GM19023 (cell line): ENCODE results near the gene BBLN.
"Not testable (repeated sequence)": the region's sequence is repeated elsewhere in the genome, so short reads cannot be mapped to it uniquely, and the experiment has no call there.

Experiments
- ATAC-seq: cut with Tn5 transposase; IDR thresholded peaks from one replicate; pipeline ENCODE4 v1.9.1; 2021; ENCODE audit warnings: mild to moderate bottlenecking, moderate library complexity; ENCODE audit not compliant: unreplicated experiment

BBLN gene, protein sequence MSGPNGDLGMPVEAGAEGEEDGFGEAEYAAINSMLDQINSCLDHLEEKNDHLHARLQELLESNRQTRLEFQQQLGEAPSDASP

DNA sequence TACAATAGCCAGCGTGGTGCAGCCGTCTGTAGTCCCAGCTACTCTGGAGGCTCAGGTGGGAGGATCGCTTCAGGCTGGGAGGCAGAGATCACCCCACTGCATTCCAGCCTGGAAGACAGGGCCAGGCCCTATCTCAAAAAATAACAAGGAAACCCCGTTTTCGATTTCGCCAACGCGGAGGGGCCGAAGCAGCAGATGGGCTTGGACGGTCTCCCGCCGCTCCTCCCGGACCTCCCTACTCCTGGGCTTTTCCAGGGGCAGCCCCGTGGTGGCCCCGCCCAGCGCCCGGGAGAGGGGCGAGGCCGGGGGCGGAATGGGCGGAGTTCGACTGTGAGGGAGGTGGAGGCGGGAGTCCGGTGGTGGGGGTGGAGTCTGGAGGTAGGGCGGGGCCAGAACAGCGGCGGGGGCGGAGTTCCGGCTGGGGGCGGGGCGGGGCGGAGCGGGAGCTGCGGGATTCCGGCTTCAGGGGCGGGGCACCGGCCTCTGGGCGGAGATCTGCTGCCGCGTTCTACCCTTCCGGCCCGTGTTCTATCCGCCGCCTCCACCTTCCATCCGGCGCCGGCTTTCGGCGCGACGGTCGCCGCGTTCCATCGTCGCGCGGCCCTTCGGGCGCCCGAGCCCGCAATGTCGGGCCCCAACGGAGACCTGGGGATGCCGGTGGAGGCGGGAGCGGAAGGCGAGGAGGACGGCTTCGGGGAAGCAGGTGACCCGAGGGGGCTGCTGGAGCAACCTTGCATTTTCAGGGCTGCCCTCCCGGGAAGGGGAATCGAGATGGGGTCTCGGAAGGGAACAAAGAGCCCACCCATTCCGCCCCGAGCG is at the start of gene BBLN:
BBLN (plus strand) TSS at position 482 of the 819 bp plus-strand sequence; CDS start at position 625, 143 bp downstream.
- ATAC-seq: peak; percentile 87

DNA sequence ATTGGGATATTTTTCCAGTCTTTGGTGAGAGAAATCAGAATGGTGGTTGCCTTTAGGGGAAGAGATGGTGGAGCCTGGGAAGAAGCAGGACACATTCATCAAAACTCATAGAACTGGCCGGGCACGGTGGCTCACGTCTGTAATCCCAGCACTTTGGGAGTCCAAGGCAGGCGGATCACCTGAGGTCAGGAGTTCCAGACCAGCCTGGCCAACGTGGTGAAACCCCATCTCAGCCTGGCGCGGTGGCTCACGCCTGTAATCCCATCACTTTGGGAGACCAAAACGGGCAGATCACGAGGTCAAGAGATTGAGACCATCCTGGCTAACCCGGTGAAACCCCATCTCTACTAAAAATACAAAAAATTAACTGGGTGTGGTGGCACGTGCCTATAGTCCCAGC is 48.3 kb upstream of the BBLN start:
- not testable (repeated sequence) for ATAC-seq

DNA sequence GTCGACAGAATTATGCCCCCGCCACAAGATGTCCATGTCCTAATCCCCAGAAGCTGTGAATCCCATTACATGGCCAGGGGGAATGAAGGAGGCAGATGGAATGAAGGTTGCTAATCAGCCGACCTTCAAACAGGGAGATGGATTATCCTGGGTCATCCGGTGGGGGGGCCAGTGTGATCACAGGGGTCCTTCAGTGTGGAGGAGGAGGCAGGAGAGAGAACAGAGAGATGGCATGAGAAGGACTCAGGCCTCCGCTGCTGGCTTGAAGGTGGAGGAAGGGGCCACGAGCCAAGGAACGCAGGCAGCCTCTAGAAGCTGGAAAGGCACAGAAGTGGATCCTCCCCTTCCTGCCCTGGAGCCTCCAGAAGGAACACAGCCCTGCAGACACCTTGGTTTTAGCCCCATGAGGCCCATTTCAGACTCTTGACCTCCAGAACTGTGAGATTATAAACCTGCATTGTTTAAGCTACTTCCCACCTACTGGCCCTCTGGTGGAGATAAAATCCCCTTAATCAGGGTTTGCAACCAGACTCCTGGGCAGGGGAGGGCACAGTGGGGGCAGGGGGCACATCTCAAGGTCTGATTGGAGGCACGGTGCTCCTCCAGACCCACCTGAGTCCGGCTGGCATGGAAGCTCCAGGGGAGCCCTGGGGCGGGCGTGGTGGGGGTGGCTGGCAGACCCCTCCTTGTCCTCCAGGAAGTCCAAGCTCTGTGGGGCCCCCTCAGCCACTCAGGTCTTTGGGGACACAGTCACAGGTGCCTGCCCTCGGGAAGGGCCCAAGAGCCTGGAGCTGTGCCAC is 46.3 kb upstream of the BBLN start:
- no peak for ATAC-seq

DNA sequence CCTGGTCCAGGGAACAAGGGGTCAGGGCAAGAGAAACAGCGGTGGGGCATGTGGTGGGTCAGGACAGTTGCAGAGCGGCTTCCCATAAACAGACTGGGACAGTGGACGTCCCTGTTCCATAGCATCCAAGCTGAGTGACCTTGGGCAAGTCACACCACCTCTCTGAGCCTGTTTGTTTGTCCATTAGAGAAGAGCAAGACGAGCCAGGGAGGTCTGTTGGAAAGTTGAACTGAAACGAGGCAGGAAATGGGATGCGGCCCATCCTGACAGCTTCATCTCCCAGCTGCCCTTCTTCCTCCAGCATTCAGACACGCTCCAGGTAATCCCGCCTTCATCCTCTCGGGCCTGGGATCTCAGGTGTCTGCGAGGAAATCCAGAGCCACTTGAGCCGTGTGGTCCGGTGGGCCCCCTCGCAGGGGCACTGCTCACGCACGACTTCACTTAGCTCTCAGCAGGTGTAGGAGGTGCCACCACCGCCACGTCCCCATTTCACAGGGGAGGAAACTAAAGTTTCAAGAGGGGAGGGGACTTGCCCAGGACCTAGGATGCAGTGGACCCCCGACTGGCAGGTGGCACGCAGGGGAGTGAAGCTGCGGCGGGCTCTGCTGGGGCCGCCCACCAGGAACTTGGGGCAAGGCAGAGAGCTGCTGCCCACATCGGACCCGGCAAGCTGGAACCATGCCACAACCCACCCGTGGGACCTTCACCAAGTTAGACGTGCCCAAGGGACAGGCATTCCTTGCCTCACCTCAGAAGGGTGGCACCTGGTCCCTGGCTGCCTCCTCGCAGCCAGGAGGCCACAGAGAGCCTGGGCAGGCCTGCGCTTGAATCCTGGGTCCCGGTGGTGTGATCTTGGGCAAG is 45.5 kb upstream of the BBLN start:
- no peak for ATAC-seq

DNA sequence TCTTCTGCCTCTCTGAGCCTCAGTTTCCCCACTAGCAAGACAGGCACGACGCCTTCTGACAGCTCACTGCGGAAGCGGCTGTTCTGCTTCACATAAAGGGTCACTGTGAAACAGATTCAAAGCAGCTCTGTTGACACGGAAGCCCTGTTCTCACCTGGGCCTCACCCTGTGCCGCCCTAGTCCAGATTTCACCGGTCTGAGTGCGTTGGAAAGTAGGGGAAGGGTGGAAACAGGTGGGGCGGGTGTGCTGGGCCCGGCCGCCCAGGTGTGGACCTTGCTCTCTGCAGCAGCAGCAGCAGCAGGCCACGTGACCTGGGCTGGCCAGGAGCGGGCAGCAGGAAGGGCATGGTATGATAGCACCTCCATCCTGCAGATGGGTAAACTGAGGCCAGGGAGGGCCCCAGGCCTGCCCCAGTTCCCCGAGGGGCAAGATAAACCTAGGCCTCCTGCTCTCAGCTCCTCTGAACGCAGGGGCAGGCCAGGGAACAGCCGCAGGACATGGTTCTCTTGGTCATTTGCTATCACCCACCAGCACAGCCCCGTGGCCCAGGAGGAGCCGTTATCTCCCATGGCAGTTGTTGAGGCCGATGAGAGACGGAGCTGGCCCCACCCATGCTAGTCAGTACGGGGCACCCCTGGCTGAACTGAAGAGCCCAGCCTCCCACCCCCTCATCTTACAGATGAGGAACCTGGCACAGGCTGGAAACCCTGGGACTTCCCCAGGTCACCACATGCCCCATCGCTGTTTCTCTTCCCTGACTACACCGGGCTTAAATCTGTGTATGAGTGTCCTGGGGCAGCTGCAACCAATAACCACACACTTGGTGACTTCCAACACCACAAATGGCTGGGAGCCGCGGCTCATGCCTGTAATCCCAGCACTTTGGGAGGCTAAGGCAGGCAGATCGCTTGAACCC is 44.6 kb upstream of the BBLN start:
- no peak for ATAC-seq

DNA sequence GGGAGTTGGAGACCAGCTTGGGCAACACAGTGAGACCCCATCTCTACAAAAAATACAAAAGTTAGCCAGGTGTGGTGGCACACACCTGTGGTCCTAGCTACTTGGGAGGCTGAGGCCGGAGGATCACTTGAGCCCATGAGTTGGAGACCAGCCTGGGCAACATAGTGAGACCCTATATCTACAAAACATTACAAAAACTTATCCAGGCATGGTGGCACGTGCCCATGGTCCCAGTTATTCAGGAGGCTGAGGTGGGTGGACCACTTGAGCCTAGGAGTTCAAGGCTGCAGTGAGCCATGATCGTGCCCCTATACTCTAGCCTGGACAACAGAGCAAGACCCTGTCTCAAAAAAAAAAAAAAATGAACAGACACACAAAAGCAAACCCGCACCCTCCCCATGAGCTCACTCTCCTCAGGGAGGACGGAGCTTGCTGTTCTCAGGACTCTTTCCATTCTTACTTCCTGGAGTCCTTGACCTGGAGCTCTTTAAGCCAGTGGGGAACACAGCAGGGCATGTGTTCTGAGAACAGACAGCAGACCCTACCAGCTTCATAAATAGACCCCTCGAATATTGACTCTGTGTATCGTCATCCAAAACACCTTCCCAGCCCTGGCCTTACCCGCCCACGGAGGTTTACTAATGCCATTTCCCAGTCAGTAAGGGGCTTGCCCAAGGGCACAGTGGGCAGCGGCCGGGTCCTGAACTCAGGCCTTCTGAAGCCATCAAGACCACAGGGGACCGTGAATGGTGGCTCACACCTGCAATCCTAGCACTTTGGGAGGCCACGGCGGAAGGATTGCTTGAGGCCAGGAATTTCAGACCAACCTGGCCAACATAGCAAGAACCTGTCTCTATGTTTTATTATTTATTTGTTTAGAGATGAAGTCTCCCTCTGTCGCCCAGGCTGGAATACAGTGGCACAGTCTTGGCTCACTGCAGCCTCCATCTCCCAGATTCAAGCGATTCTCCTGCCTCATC is 43.7 kb upstream of the BBLN start:
- ATAC-seq: no peak

DNA sequence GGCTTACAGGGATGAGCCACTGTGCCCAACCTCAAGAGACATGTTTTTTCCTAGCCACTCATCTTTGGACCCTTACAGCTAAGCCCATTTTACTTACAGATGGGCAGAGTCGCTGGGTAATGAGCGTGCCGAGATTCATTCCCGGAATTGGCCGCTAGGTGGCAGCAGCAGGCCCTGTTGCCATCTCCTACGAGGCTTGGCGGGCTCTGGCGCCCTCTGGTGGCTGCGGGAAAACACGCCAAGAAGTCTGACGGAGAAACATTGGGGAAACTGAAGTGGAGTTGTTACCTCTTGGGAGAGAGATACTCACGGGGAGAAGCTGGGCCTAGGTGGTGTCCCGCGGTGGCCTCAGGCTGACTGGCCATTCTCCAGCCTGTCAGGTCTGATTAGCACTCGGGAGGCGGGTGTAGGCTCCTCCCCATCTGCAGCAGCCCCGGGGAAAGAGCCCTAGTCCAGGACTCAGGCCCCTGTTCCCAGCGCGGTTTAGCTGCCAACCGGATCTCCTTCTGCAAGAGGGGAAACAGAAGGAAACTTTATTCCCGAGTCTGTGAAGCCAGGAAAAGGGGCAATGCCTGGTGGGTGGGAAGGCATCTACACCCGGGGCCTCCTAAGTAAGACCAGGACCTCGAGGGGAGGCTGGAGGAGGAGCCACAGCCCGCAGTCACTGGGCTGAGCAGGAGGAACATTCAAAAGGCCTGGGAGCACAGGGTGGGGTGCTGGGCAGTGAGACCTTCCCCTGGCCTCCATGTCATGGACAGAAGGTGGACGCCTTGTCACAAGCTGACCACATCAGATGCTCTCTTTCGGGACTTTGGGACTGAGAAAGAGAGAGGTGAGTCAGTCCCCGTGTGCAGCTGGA is 42.2 kb upstream of the BBLN start:
- ATAC-seq: peak; percentile 60

DNA sequence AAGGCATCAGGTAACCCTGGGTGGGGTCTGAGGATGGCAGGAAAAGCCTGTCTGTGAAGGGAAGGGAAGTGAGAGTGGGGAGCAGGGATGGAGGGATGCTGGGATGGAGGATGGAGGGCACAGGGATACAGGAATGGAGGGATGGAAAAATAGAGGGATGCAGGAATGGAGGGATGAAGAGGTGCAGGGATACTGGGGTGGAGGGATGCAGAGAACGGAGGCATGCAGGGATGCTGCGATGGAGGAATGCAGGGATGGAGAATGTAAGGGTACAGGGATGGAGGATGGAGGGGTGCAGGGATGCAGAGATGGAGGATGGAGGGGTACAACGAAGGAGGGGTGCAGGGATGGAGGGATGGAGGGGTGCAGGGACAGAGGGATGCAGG is 41.6 kb upstream of the BBLN start:
- no peak for ATAC-seq

DNA sequence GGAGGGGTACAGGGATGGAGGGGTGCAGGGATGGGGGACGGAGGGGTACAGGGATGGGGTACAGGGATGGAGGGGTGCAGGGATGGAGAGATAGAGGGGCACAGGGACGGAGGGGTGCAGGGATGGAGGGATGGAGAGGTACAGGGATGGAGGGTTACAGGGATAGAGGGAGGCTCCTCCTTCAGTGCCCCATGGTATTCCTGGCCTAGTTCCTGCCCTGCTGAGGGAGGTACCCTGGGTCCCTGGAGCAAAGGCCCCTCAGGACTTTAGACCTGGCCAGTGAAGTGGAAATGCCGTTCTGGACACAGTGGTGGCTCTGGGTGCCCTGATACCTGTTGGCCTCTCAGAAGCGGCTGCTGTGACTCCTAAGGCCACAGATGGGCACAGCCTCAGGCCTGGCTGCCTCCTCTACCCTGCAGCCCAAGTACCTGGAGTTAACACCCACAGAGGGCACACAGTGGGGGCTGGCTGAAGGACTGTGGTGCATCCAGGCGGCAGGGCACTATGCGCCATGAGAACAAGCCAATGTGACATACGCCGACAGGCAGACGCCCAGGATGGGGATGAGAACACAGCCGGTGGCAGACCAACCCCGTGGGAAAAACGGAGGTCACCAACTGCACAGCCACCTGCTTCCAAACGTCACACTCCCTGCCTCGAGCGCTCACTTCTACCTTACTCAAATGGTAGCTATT is 40.9 kb upstream of the BBLN start:
- no peak for ATAC-seq

DNA sequence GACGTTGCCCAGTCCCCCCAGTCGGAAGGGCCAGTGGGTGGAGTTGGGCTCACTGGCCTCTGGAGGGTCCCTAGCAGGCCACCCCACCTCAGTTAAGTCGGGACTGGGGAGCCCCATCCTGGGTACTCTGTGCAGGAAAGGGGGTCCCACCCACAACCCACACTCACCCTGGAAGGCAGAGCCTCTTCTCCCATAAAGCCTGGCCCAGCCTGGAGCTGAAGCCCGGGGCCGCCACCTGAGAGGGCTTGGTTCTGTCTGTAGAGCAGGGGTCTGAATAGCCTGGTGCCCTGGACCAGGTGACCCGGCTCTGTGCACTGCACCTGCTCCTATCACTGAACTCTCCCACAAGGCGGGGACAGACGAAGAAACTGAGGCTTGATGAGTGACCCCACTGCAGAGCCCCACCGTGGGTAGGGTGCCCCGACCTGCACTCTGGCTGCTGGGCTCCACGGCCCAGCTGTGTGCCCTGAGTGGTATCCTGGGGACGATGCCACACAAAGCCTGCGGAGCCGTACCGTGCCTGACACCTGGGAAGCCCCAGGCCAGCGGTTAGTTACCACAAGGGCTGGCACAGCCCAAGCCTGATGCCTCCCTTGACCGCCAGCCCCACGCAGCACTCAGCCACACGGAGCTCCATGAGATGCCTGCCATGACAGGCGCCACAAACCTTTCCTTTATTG is 39.9 kb upstream of the BBLN start:
- no peak for ATAC-seq

DNA sequence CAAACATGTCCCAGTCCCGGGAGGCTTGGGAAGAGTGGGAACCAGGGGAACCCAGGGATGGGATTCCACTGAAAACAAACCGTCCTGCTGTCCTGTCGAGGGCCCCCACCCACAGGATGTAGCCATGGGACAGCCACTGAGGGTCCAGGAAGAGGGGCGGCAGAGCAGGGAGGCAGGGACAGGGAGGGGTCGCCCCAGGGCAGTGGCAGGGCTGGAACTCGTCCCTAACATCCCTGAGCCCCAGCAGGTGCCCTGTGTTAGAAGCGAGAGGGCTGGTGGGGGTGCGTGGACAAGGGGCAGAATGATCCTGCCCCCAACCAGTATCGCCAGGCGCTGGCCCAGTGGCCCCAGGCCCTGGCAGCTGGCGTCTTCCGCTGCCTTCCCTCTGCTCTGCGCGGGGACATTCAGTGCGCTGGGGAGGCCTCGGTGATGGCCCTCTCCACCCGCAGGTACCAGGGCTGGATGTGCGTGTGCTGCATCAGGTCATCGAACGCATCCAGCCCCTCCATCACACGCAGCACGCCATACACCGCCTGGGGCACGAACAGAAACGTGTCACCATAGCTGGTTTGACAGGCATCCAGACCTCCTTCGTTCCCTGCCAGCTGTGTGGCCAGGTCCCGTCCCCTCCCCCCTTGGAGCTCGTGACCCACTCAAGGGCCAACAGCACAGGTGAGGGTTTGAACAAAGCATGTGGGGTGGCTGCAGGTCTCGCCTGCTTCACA is 39.2 kb upstream of the BBLN start:
- ATAC-seq: no peak

DNA sequence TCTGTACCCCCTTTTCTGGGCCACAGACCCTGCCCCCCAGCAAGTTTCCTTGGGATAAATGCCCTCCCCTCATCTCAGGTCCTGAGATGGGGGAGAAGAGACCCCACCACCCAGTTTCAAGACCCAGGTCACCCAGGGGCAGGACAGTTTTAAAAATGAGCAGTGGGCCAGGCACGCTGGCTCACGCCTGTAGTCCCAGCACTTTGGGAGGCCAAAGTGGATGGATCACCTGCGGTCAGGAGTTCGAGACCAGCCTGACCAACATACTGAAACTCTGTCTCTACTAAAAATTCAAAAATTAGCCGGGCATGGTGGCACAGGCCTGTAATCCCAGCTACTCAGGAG is 38.6 kb upstream of the BBLN start:
- ATAC-seq: no peak

DNA sequence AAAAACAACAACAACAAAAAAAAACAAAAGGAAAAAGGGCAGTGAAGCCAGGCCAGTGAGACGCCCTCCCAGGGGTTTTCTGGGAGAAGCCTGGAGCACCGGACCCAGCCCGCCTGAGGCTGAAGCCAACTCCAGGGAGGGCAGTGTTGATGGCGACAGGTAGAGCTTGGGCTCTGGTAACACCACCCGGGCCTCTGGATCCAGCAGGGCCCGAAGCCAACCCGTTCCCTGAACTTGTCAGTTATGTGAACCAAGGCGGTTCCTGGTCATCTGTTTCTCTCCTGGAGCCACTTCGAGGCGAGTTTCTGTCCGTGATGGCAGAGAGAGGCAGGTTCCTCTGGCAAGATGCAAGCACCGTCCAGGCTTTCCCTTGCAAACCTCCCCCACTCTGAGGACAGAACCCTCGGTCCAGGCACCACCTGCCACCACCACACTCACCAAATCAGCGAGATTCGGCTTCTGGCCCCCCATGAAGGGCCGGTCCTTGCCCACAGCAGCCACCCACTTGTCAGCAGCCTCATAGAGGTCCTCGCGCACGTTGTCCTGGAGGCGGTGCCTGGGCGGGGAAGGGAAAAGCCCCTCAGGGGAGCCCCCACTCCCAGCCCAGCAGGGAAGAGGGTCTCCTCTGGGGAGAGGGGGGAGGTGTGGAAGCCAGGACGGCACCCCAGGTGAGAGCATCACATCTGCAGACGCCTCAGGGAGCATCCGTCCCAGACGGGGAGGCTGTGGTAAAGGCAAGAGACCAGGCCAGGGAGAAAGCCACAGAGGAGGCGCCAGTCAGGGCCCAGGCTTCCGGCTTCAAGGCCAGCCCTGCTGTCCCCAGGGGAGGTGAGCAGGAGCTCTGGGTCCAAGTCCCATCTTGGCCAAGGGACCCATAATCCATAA is 37.9 kb upstream of the BBLN start:
- no peak for ATAC-seq

DNA sequence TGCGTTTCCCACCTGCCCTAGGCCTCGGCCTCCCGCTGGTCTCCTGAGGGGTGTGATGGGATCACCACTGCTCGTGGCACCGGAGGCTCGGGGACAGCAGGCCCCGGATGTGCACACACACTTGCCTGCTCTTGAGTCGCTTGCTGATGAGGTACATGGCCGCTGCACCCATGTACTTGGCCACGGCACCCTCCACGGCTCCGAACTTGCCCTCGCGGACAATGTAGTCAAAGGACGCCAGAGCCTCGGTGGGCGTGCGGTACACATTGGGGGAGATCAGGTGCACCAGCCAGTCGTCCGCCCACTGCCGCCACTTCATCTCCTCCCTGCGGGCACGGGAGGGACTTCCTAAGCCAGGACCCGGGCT is 37.3 kb upstream of the BBLN start:
- no peak for ATAC-seq

DNA sequence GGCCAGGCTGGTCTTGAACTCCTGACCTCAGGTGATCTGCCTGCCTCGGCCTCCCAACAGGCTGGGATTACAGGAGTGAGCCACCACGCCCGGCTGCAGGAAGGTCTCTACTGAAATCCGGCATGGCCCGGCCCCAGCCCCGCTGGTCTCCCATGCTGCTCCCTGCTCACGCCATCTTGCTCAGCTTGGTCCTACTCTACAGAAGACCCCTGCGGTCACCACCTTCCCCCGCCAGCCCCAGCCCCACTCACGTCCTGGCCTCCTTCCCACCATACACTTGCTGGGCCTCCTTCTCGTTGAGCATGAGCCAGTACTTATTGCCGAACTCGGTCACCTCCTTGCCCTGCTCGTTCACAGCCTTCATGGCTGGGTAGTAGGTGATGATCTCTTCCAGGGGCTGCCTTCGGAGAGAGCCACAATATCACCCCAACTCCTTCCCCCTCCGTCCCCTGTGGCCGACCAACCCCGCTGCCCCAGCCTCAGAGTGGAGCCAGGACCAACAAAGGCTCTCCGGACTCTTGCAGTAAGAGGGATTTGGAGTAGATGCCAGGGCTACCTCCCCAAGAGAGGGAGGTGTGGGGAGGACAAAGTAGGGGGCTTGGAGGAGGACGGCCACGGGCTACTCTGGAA is 36.5 kb upstream of the BBLN start:
- no peak for ATAC-seq
